HepG2 (cell line): ENCODE data around the gene SERINC5. TPM values are rescaled to one million over a fixed set of nuclear protein-coding genes. Genes with fewer than 3 reads are reported as not detected.

Experiments
- CBX1 ChIP-seq: IDR thresholded peaks from one replicate; pipeline ENCODE4 v1.6.1; 2016; ENCODE audit warnings: antibody characterized with exemption, low read depth
- CHD2 ChIP-seq: IDR thresholded peaks from 2 replicates; pipeline ENCODE4 v1.6.1; 2011; ENCODE audit warnings: low read depth, low read length, improper control_type of control experiment
- FIP1L1 ChIP-seq: fragments of 200-400 bp; formaldehyde crosslinking; IDR thresholded peaks from 2 replicates; pipeline ENCODE4 v1.6.1; 2018; ENCODE audit warnings: low read depth, mild to moderate bottlenecking, low read length, moderate library complexity, borderline replicate concordance; ENCODE audit not compliant: insufficient read depth
- FOSL2 ChIP-seq: sonication (generic); formaldehyde crosslinking; IDR thresholded peaks from 2 replicates; pipeline ENCODE4 v1.4.0; 2020; ENCODE audit warnings: missing genetic modification reagents
- NFE2L2 ChIP-seq: fragments of 150-350 bp; IDR thresholded peaks from 2 replicates; pipeline ENCODE4 v1.6.1; 2014; ENCODE audit warnings: low read length
- NONO ChIP-seq, 2 experiments: fragments of 450-650 bp in 1 of 2; sonication (generic) in 1 of 2; formaldehyde crosslinking in 1 of 2; IDR thresholded peaks in 1 of 2; conservative IDR thresholded peaks in 1 of 2; 2 replicates each; pipeline versions ENCODE4 v1.6.1 to v1.8.0; 2017 to 2022; ENCODE audit warnings: mild to moderate bottlenecking in 1 of 2, missing genetic modification reagents in 1 of 2, moderate library complexity in 1 of 2
- PRMT3 ChIP-seq: sonication (generic); formaldehyde crosslinking; IDR thresholded peaks from 2 replicates; pipeline ENCODE4 v1.8.1; 2022; ENCODE audit warnings: low read depth, mild to moderate bottlenecking, moderate library complexity, missing genetic modification reagents, borderline replicate concordance
- ZNF232 ChIP-seq: sonication (generic); formaldehyde crosslinking; IDR thresholded peaks from 2 replicates; pipeline ENCODE4 v1.4.0; 2020; ENCODE audit warnings: missing genetic modification reagents, borderline replicate concordance
- ZNF530 ChIP-seq: sonication (generic); formaldehyde crosslinking; IDR thresholded peaks from 2 replicates; pipeline ENCODE4 v1.5.0; 2020; ENCODE audit warnings: low read depth, mild to moderate bottlenecking, missing genetic modification reagents
- ZNF83 ChIP-seq: sonication (generic); formaldehyde crosslinking; IDR thresholded peaks from 2 replicates; pipeline ENCODE4 v1.4.0; 2020; ENCODE audit warnings: missing genetic modification reagents, mild to moderate bottlenecking, borderline replicate concordance
- ZNF883 ChIP-seq: sonication (generic); formaldehyde crosslinking; IDR thresholded peaks from 2 replicates; pipeline ENCODE4 v1.5.1; 2020; ENCODE audit warnings: mild to moderate bottlenecking, missing genetic modification reagents; ENCODE audit errors: not compliant biosample characterization
- polyA plus RNA-seq, 8 experiments: library from polyadenylated mRNA; depleted of rRNA in 3 of 8; stranded (reverse) in 7 of 8; unstranded in 1 of 8; fragments of >200 nt; fragmentation: Illumina TruSeq in 4 of 8; extraction: Trizol in 4 of 8; gene quantifications; 2 replicates each; pipeline versions ENCODE4 v1.2.1 to v1.2.3, GENCODE V29; 2011 to 2016; ENCODE audit warnings: low read depth in 4 of 8, missing spikeins in 1 of 8, mixed read lengths in 1 of 8; ENCODE audit not compliant: insufficient read depth in 1 of 8
- total RNA-seq, 5 experiments: library from RNA; depleted of rRNA; stranded (reverse); fragments of >200 nt; fragmentation: Illumina TruSeq; extraction: Trizol; gene quantifications; 2 replicates each; pipeline ENCODE4 v1.2.3, GENCODE V29; 2016; ENCODE audit warnings: low read depth in 1 of 5
- TF ChIP-seq, protein P1 (sequence below): sonication (generic); formaldehyde crosslinking; IDR thresholded peaks from 2 replicates; pipeline ENCODE4 v1.4.0; 2020; ENCODE audit warnings: missing genetic modification reagents
- TF ChIP-seq, protein P2 (sequence below): sonication (generic); formaldehyde crosslinking; conservative IDR thresholded peaks from 2 replicates; pipeline ENCODE4 v1.4.0; 2020; ENCODE audit warnings: mild to moderate bottlenecking, missing genetic modification reagents, moderate library complexity
- TF ChIP-seq, protein P3 (sequence below): sonication (generic); formaldehyde crosslinking; IDR thresholded peaks from 2 replicates; pipeline ENCODE4 v1.9.0; 2022; ENCODE audit warnings: low read depth, missing genetic modification reagents

Gene SERINC5
- total and polyA plus RNA-seq, 2 of the 13 experiments (the other 11 are each of a cell fraction or from before 2014, with no cell fraction given), result 17.3 to 22.8 TPM

DNA sequence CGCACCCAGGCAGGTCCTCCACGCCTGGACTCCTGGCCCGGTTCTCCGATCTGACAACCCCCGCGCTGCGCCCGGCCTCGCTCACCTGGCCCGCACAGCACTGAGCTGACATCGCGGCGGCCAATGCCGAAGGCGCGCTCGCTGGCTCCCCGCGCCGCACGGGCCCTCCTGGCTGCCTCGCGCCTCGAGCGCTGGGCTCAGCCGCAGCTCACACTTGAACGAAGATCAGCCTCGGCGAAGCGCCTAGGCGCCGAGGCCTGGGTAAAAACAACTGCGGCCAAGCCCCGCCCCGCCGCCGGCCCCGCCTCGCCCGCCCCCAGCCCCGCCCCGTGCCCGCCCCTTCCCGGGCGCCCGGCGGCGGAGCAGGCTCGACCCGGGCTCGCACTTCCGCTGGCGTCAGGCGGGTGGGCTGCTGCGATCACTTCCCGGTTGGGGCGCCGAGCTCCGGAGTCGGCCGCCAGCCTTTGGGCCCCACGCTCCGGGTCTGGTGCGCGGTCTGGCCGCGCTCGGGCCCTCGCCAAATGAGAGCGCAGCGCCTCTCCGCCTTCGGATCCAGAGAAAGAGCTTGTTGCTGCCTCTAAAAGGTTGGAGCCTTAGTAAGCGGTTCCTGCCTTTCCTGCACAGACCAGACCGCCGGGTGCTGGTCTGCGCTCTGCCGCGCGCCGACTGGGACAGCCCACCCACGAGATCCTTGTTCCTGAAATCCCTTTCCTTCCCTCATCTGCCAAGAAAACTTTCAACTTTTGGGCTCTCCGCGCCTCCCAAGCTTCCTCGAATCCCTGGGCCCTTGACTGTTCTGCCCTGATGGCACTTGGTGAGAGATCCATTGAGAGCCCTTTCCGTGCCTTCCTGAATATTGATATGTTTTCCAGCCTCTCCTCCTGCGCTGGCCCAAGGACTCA lies at the start of gene SERINC5 (continued):
- no peak; the same call in 1 of the 2 replicates for TF ChIP-seq ZNF530
- TF ChIP-seq, protein P1, sequence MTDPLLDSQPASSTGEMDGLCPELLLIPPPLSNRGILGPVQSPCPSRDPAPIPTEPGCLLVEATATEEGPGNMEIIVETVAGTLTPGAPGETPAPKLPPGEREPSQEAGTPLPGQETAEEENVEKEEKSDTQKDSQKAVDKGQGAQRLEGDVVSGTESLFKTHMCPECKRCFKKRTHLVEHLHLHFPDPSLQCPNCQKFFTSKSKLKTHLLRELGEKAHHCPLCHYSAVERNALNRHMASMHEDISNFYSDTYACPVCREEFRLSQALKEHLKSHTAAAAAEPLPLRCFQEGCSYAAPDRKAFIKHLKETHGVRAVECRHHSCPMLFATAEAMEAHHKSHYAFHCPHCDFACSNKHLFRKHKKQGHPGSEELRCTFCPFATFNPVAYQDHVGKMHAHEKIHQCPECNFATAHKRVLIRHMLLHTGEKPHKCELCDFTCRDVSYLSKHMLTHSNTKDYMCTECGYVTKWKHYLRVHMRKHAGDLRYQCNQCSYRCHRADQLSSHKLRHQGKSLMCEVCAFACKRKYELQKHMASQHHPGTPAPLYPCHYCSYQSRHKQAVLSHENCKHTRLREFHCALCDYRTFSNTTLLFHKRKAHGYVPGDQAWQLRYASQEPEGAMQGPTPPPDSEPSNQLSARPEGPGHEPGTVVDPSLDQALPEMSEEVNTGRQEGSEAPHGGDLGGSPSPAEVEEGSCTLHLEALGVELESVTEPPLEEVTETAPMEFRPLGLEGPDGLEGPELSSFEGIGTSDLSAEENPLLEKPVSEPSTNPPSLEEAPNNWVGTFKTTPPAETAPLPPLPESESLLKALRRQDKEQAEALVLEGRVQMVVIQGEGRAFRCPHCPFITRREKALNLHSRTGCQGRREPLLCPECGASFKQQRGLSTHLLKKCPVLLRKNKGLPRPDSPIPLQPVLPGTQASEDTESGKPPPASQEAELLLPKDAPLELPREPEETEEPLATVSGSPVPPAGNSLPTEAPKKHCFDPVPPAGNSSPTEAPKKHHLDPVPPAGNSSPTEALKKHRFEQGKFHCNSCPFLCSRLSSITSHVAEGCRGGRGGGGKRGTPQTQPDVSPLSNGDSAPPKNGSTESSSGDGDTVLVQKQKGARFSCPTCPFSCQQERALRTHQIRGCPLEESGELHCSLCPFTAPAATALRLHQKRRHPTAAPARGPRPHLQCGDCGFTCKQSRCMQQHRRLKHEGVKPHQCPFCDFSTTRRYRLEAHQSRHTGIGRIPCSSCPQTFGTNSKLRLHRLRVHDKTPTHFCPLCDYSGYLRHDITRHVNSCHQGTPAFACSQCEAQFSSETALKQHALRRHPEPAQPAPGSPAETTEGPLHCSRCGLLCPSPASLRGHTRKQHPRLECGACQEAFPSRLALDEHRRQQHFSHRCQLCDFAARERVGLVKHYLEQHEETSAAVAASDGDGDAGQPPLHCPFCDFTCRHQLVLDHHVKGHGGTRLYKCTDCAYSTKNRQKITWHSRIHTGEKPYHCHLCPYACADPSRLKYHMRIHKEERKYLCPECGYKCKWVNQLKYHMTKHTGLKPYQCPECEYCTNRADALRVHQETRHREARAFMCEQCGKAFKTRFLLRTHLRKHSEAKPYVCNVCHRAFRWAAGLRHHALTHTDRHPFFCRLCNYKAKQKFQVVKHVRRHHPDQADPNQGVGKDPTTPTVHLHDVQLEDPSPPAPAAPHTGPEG (CRISPR knock-in tag), result no peak; the same call in 1 of the 2 replicates
- TF ChIP-seq NONO (IDR thresholded peaks at IDR 0.05), result no peak
- peak; percentile 49; the same call in 1 of the 2 replicates for TF ChIP-seq NONO (CRISPR knock-in tag; conservative IDR thresholded peaks at IDR 0.05)
- peak; percentile 97 for TF ChIP-seq ZNF883 (CRISPR knock-in tag)
- TF ChIP-seq ZNF232, result 0 out of 2 replicates have a peak, but pooled peaks have one; percentile 41
- TF ChIP-seq CBX1, result peak; percentile 43
- TF ChIP-seq, protein P2, sequence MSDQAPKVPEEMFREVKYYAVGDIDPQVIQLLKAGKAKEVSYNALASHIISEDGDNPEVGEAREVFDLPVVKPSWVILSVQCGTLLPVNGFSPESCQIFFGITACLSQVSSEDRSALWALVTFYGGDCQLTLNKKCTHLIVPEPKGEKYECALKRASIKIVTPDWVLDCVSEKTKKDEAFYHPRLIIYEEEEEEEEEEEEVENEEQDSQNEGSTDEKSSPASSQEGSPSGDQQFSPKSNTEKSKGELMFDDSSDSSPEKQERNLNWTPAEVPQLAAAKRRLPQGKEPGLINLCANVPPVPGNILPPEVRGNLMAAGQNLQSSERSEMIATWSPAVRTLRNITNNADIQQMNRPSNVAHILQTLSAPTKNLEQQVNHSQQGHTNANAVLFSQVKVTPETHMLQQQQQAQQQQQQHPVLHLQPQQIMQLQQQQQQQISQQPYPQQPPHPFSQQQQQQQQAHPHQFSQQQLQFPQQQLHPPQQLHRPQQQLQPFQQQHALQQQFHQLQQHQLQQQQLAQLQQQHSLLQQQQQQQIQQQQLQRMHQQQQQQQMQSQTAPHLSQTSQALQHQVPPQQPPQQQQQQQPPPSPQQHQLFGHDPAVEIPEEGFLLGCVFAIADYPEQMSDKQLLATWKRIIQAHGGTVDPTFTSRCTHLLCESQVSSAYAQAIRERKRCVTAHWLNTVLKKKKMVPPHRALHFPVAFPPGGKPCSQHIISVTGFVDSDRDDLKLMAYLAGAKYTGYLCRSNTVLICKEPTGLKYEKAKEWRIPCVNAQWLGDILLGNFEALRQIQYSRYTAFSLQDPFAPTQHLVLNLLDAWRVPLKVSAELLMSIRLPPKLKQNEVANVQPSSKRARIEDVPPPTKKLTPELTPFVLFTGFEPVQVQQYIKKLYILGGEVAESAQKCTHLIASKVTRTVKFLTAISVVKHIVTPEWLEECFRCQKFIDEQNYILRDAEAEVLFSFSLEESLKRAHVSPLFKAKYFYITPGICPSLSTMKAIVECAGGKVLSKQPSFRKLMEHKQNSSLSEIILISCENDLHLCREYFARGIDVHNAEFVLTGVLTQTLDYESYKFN (CRISPR knock-in tag), result peak; percentile 44; the same call in 1 of the 2 replicates
- no peak for TF ChIP-seq FIP1L1
- peak; percentile 30; the same call in 1 of the 2 replicates for TF ChIP-seq FOSL2 (CRISPR knock-in tag)
- no peak; the same call in 1 of the 2 replicates for TF ChIP-seq PRMT3 (CRISPR knock-in tag)
- TF ChIP-seq, protein P3, sequence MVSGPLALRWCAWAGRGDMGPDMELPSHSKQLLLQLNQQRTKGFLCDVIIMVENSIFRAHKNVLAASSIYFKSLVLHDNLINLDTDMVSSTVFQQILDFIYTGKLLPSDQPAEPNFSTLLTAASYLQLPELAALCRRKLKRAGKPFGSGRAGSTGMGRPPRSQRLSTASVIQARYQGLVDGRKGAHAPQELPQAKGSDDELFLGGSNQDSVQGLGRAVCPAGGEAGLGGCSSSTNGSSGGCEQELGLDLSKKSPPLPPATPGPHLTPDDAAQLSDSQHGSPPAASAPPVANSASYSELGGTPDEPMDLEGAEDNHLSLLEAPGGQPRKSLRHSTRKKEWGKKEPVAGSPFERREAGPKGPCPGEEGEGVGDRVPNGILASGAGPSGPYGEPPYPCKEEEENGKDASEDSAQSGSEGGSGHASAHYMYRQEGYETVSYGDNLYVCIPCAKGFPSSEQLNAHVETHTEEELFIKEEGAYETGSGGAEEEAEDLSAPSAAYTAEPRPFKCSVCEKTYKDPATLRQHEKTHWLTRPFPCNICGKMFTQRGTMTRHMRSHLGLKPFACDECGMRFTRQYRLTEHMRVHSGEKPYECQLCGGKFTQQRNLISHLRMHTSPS (CRISPR knock-in tag), result no peak
- TF ChIP-seq NFE2L2, result no peak
- TF ChIP-seq CHD2, result no peak
- 0 out of 2 replicates have a peak, but pooled peaks have one; percentile 53 for TF ChIP-seq ZNF83 (CRISPR knock-in tag)
